ENCODE measurements around the gene MTR.

DNA sequence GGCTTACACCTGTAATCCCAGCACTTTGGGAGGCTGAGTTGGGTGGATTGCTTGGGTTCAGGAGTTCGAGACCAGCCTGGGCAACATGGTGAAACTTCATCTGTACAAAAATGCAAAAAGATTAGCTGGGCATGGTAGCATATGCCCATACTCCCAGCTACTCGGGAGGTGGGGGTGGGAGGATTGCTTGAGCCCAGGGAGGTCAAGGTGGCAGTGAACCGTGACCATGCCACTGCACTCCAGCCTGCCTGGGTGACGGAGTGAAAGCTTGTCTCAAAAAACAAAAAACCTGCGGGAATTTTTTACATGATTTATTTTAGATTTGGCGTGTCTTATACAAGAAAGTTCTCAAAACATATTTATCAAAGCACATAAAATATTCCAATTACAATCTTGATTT, 27.8 kb upstream of the MTR start:
- TF ChIP-seq, protein P1, sequence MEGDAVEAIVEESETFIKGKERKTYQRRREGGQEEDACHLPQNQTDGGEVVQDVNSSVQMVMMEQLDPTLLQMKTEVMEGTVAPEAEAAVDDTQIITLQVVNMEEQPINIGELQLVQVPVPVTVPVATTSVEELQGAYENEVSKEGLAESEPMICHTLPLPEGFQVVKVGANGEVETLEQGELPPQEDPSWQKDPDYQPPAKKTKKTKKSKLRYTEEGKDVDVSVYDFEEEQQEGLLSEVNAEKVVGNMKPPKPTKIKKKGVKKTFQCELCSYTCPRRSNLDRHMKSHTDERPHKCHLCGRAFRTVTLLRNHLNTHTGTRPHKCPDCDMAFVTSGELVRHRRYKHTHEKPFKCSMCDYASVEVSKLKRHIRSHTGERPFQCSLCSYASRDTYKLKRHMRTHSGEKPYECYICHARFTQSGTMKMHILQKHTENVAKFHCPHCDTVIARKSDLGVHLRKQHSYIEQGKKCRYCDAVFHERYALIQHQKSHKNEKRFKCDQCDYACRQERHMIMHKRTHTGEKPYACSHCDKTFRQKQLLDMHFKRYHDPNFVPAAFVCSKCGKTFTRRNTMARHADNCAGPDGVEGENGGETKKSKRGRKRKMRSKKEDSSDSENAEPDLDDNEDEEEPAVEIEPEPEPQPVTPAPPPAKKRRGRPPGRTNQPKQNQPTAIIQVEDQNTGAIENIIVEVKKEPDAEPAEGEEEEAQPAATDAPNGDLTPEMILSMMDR (IDR thresholded peaks at IDR 0.05) = no peak
- TF ChIP-seq POLR2A (IDR thresholded peaks at IDR 0.05) (no peak), EP300 (IDR thresholded peaks at IDR 0.05) (no peak)

Measured in tibial nerve (tissue), 4 donors.